ENCODE results near the gene PDE4D. TPM values are rescaled to one million over a fixed set of nuclear protein-coding genes. Genes with fewer than 3 reads are reported as not detected.

PDE4D gene
- total and polyA plus RNA-seq, 2 of the 4 experiments (the other 2 are of a cell fraction): 1.4 to 7.9 TPM

- no peak overlapping the region for H2AFZ ChIP-seq (replicated peaks; ENCODE audit: low read length, poor library complexity)
- H3K9ac ChIP-seq (ENCODE audit: low read depth, low read length): no peak overlapping the region
- H3K36me3 ChIP-seq (ENCODE audit: control insufficient read depth, insufficient read depth, low read length): no peaks in the 10 kb centered on the region
- DNase-seq: no peak
- H2AK9ac ChIP-seq (replicated peaks; ENCODE audit: low read depth, low read length, poor library complexity): no peak overlapping the region
- H3K4ac ChIP-seq (ENCODE audit: low read depth, low read length): no peak overlapping the region
- ChIA-PET CTCF (no interaction called here), POLR2A (ENCODE audit: unreplicated experiment) (no interaction called here)
- intact Hi-C loops (cut with micrococcal nuclease): no loop called here
- no peaks in the 10 kb centered on the region for H3K9me1 ChIP-seq (ENCODE audit: insufficient read depth, low read length)
- H4K20me1 ChIP-seq (ENCODE audit: insufficient read depth, low read length): no peaks in the 10 kb centered on the region
- H4K5ac ChIP-seq (ENCODE audit: low read depth, low read length): no peak overlapping the region
- H3K23ac ChIP-seq (ENCODE audit: low read depth, low read length): no peak overlapping the region
- no peaks in the 10 kb centered on the region for H3K79me1 ChIP-seq (ENCODE audit: low read depth in 1 of 2, low read length in 2 of 2)
- no peak overlapping the region for H4K91ac ChIP-seq (ENCODE audit: insufficient read depth, low read depth, low read length)
- H3K9me3 ChIP-seq (ENCODE audit: control insufficient read depth, insufficient read depth, low read length): no peaks in the 10 kb centered on the region
- peaks cover 21% of the 10 kb centered on the region for H3K27me3 ChIP-seq (ENCODE audit: control insufficient read depth, insufficient read depth, low read length)
- no peak for ATAC-seq (ENCODE audit: low read depth)
- no peak overlapping the region for H2BK120ac ChIP-seq (ENCODE audit: low read depth, low read length)
- no peak overlapping the region for H2AK5ac ChIP-seq (ENCODE audit: low read depth, low read length)
- no peak overlapping the region for H3K4me2 ChIP-seq (ENCODE audit: low read depth, low read length)
- H2BK15ac ChIP-seq (ENCODE audit: low read depth, low read length): no peak overlapping the region
- H3K56ac ChIP-seq (ENCODE audit: extremely low read depth, insufficient read depth, low read length): no peak overlapping the region
- no peak overlapping the region for H4K8ac ChIP-seq (ENCODE audit: low read depth in 2 of 2, low read length in 2 of 2)
- dilution Hi-C loops (cut with HindIII; ENCODE audit: low sequenced_read_pairs, unreplicated experiment): no loop called here
- H3K27ac ChIP-seq (ENCODE audit: insufficient read depth, low read length): no peak overlapping the region
- no peak overlapping the region for H3K4me3 ChIP-seq (ENCODE audit: insufficient read depth, low read depth, low read length)
- no peak for TF ChIP-seq POLR2A (IDR thresholded peaks at IDR 0.05; ENCODE audit: low read depth, low read length)
- TF ChIP-seq MAZ (IDR thresholded peaks at IDR 0.05; ENCODE audit: borderline replicate concordance, low read depth, low read length): no peak
- TF ChIP-seq CHD1 (IDR thresholded peaks at IDR 0.05; ENCODE audit: low read depth, low read length): no peak
- TF ChIP-seq ELK1 (IDR thresholded peaks at IDR 0.05; ENCODE audit: borderline replicate concordance, low read depth, low read length): no peak
- TF ChIP-seq MAFK (IDR thresholded peaks at IDR 0.05; ENCODE audit: low read depth, low read length): no peak
- no peak for TF ChIP-seq CEBPB (IDR thresholded peaks at IDR 0.05; ENCODE audit: low read depth, low read length)
- no peak for TF ChIP-seq CTCF (conservative IDR thresholded peaks at IDR 0.05; ENCODE audit: low read depth, low read length)
- no peak for TF ChIP-seq RCOR1 (IDR thresholded peaks at IDR 0.05; ENCODE audit: insufficient replicate concordance, low read length)
- no peak for TF ChIP-seq FOS (IDR thresholded peaks at IDR 0.05; ENCODE audit: low read depth, low read length)
- TF ChIP-seq BHLHE40 (IDR thresholded peaks at IDR 0.05; ENCODE audit: low read depth, low read length): no peak
- TF ChIP-seq RAD21 (IDR thresholded peaks at IDR 0.05; ENCODE audit: low read length): no peak
- no peak for TF ChIP-seq MXI1 (IDR thresholded peaks at IDR 0.05; ENCODE audit: borderline replicate concordance, low read depth, low read length)
- no peak for TF ChIP-seq RFX5 (IDR thresholded peaks at IDR 0.05; ENCODE audit: low read depth, low read length)
- no peak for TF ChIP-seq SMC3 (IDR thresholded peaks at IDR 0.05; ENCODE audit: low read depth, low read length)
- no peak for TF ChIP-seq NFE2L2 (IDR thresholded peaks at IDR 0.05; ENCODE audit: low read depth, low read length)
- no peak for TF ChIP-seq USF2 (IDR thresholded peaks at IDR 0.05; ENCODE audit: low read depth, low read length)
- H2BK20ac ChIP-seq (ENCODE audit: low read depth, low read length): no peak overlapping the region
- no peak overlapping the region for H3K14ac ChIP-seq (replicated peaks; ENCODE audit: low read depth, low read length)
- no peak overlapping the region for H2BK5ac ChIP-seq (ENCODE audit: low read depth, low read length, poor library complexity, severe bottlenecking)
- no peak overlapping the region for H3K18ac ChIP-seq (ENCODE audit: low read depth, low read length)
- no TSS peak for BruUV-seq (replicated peaks)
- H3K4me1 ChIP-seq (ENCODE audit: control insufficient read depth, insufficient read depth, low read length): no peaks in the 10 kb centered on the region
- in situ Hi-C loops (cut with MboI; ENCODE audit: low sequenced_read_pairs): no loop called here
Measured at GRCh38 chr5:59769832-59770231, 123.7 kb downstream of the PDE4D start.

Data from IMR-90 (cell line).